ENCODE results near the gene KIRREL1. TPM values are rescaled to one million over a fixed set of nuclear protein-coding genes. Genes with fewer than 3 reads are reported as not detected.

KIRREL1 gene
- total RNA-seq (2022; extraction: Qiagen RNA extraction; ENCODE audit: low read depth), result 21.6 to 32.5 TPM (median 29.7 TPM) in 5 replicates

DNA sequence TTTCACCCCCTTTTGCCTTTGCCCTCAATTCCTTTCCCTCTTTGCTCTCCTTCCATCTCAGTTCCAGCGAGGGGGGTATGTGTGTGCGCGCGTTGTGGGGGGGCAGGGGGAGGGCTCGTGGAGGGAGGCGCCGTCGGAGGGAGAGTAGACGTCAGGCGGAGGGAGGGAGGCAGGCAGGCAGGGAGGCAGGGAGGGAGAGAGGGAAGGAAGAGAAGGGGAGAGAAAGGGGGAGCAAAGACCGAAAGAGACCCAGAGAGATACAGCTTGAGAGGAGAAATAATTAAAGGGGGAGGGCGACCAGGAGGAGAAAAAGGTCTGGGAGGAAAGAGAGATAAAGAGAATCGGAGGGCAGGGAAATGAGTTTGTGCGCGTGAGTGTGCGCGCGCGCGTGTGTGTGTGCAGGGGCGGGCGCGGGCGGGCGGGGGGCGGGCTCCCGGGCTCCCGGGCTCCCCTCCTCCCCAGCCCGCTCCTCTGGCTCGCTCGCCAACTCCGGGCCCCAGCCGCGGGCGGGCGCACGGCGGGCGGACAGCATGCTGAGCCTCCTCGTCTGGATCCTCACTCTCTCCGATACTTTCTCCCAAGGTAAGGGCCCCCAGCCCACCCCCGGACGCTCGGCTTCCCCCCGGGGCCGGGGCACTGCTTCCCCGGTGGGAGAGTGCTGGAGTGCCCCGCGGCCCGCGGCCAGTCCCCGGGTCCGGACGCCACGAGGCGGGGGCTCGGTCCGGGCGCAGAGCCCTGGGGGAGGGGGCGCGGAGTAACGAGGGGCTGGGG lies at the start of gene KIRREL1:
Gene KIRREL1, plus strand, starts transcription at position 499 of the 771 bp plus-strand sequence. Its CDS starts 32 bp downstream, at position 531.

Other genes with a start within 250 kb of the KIRREL1 start
- not detected in 5 replicates for gene FCRL2, start 216.5 kb upstream of the KIRREL1 start, total RNA-seq (2022; extraction: Qiagen RNA extraction; ENCODE audit: low read depth)
- gene FCRL1, start 173.5 kb upstream of the KIRREL1 start, total RNA-seq (2022; extraction: Qiagen RNA extraction; ENCODE audit: low read depth), result not detected in 5 replicates
- not detected in 5 replicates for gene CD5L, start 151.8 kb upstream of the KIRREL1 start, total RNA-seq (2022; extraction: Qiagen RNA extraction; ENCODE audit: low read depth)
- gene CD1D, start 187.2 kb downstream of the KIRREL1 start, total RNA-seq (2022; extraction: Qiagen RNA extraction; ENCODE audit: low read depth), result 0.06 to 0.14 TPM in 2 of 5 replicates, not detected in the others